Measurements from ENCODE around the gene MRPS2. TPM values are rescaled to one million over a fixed set of nuclear protein-coding genes. Genes with fewer than 3 reads are reported as not detected.
A peak's percentile ranks its signal among the peaks of the same experiment; 100 is the strongest.

Gene MRPS2
- total RNA-seq, 4 donors from 2014 or later = 26.5 to 47.5 (median 33.1) TPM

GRCh38 chr9:135476561-135477355 lies 23.7 kb upstream of the MRPS2 start:
- H3K4me1 ChIP-seq = peaks cover 6 to 18% of the 10 kb centered on the region in 2 donors
- no peak overlapping the region for H3K27ac ChIP-seq
- WGBS, 2 donors = 80 to 85% methylated on average over 8 to 10 of the region's 10 CpGs

GRCh38 chr9:135478191-135478590 lies 22.3 kb upstream of the MRPS2 start:
- H3K9me3 ChIP-seq = no peaks in the 10 kb centered on the region
- no peak overlapping the region for H3K27ac ChIP-seq
- TF ChIP-seq POLR2A (IDR thresholded peaks at IDR 0.05) (no peak), CTCF (IDR thresholded peaks at IDR 0.05) (no peak)
- no peaks in the 10 kb centered on the region for H3K36me3 ChIP-seq
- H3K4me3 ChIP-seq (replicated peaks in 1 of 3) = no peak overlapping the region
- no peaks in the 10 kb centered on the region for H3K27me3 ChIP-seq
- intact Hi-C loops (cut with DNase I) = no loop called here
- H3K4me1 ChIP-seq = peaks cover 6 to 18% of the 10 kb centered on the region in 2 donors
- WGBS, 2 donors = 84 to 89% methylated on average over 10 of the region's 10 CpGs
- DNase-seq = no peak

More at GRCh38 chr9:135476561-135477355, 23.7 kb upstream of the MRPS2 start:
- intact Hi-C loops (cut with DNase I) = no loop called here
- H3K27me3 ChIP-seq = no peaks in the 10 kb centered on the region
- H3K4me3 ChIP-seq (replicated peaks in 1 of 3) = no peak overlapping the region
- TF ChIP-seq CTCF (IDR thresholded peaks at IDR 0.05) = no peak
- no peak for TF ChIP-seq POLR2A (IDR thresholded peaks at IDR 0.05)
- H3K9me3 ChIP-seq = no peaks in the 10 kb centered on the region
- peak in 1 of 2 donors; percentile 23 for DNase-seq
- no peaks in the 10 kb centered on the region for H3K36me3 ChIP-seq

- Histone ChIP-seq H3K9me3 (no peaks in the 10 kb centered on the region), H3K27me3 (no peaks in the 10 kb centered on the region), H3K36me3 (peaks cover under 1 to 1% of the 10 kb centered on the region in 2 donors), H3K4me1 (peaks cover 6 to 18% of the 10 kb centered on the region in 2 donors), H3K27ac (peak overlapping the region; percentile 54 to 90 (median 65)), H3K4me3 (replicated peaks in 1 of 3) (peak overlapping the region in 1 of 3 donors; percentile 73)
- TF ChIP-seq CTCF (IDR thresholded peaks at IDR 0.05) (no peak), POLR2A (IDR thresholded peaks at IDR 0.05) (peak in 1 of 2 donors; percentile 66)
- 5 to 13% methylated on average over 14 to 15 of the region's 64 CpGs for WGBS, 2 donors
- intact Hi-C loops (cut with DNase I) = no loop called here
- DNase-seq = peak; percentile 74 to 76
Measured at GRCh38 chr9:135478829-135479468, 21.5 kb upstream of the MRPS2 start.

- H3K27me3 ChIP-seq = no peaks in the 10 kb centered on the region
- peak within 1 kb of the TSS; percentile 30 to 73 (median 64) for H3K4me3 ChIP-seq (replicated peaks in 1 of 3)
- TF ChIP-seq CTCF (IDR thresholded peaks at IDR 0.05) (no peak), POLR2A (IDR thresholded peaks at IDR 0.05) (no peak)
- H3K27ac ChIP-seq = peak within 1 kb of the TSS; percentile 55 to 90 (median 65)
- no peaks in the 10 kb centered on the region for H3K9me3 ChIP-seq
- H3K4me1 ChIP-seq = peaks cover 6 to 18% of the 10 kb centered on the region in 2 donors
- WGBS, 2 donors = no CpG with 5 or more reads among the region's 103 CpGs
- DNase-seq = peak; percentile 61 to 66
- intact Hi-C loops (cut with DNase I) = no loop called here
- H3K36me3 ChIP-seq = peaks cover 7% of the 10 kb centered on the region in 2 donors
Measured at GRCh38 chr9:135479469-135480052, 20.9 kb upstream of the MRPS2 start, which contains the start of gene PPP1R26. Gene PPP1R26, plus strand, starts transcription at chr9:135479782. Its CDS starts 4,729 bp downstream, at chr9:135484511.
